Gastrocnemius medialis (tissue), 4 donors: Measurements from ENCODE around the gene CYB561A3. TPM values are rescaled to one million over a fixed set of nuclear protein-coding genes. Genes with fewer than 3 reads are reported as not detected.

Experiments
- ATAC-seq, 2 donors: fragments of 150-250 bp; one replicate each; pipeline ENCODE4 v1.9.1; 2016
- DNase-seq, 2 donors: peaks; one replicate each; pipeline ENCODE4 v3.0.0-alpha.2; 2019
- H3K27ac ChIP-seq, 4 donors: fragments of 200-600 bp; sonication (generic); 1 replicate in 1 of 4; 2 replicates in 3 of 4; pipeline ENCODE4 v1.5.1; 2016 to 2018; ENCODE audit warnings: mild to moderate bottlenecking in 2 of 4, moderate library complexity in 1 of 4
- H3K27me3 ChIP-seq, 3 donors: fragments of 200-600 bp; sonication (generic) in 2 of 3; 1 replicate in 1 of 3; 2 replicates in 2 of 3; pipeline versions ENCODE4 v1.5.1 to v1.6.0; 2016 to 2019; ENCODE audit warnings: mild to moderate bottlenecking in 1 of 3, moderate library complexity in 1 of 3
- H3K36me3 ChIP-seq, 2 donors: fragments of 200-600 bp; sonication (generic) in 1 of 2; one replicate each; pipeline ENCODE4 v1.5.1; 2017 to 2018
- H3K4me1 ChIP-seq, 2 donors: fragments of 200-600 bp; sonication (generic) in 1 of 2; one replicate each; pipeline ENCODE4 v1.5.1; 2016 to 2017; ENCODE audit warnings: mild to moderate bottlenecking in 2 of 2
- H3K4me3 ChIP-seq, 4 donors: fragments of 200-600 bp; sonication (generic) in 3 of 4; 1 replicate in 1 of 4; 2 replicates in 3 of 4; pipeline ENCODE4 v1.5.1; 2016 to 2019; ENCODE audit warnings: mild to moderate bottlenecking in 2 of 4
- H3K9me3 ChIP-seq, 3 donors: fragments of 200-600 bp; sonication (generic) in 2 of 3; 1 replicate in 1 of 3; 2 replicates in 2 of 3; pipeline ENCODE4 v1.5.1; 2016 to 2019
- POLR2A ChIP-seq, 2 donors: fragments of 450-650 bp; IDR thresholded peaks; one replicate each; pipeline ENCODE4 v1.6.1; 2017; ENCODE audit warnings: antibody characterized with exemption in 2 of 2, mild to moderate bottlenecking in 2 of 2, moderate library complexity in 2 of 2
- in situ Hi-C, 4 donors: fragments of 200-750 bp; cut with MboI; loops; one replicate each; pipeline versions ENCODE4 v1.15.0 to v1.8.0; 2017; ENCODE audit warnings: low sequenced_read_pairs in 4 of 4
- intact Hi-C: fragments of 100-400 bp; cut with DNase I; formaldehyde crosslinking; loops from one replicate; pipeline ENCODE4 v1.15.1; 2023; ENCODE audit warnings: low total_unique reads
- total RNA-seq, 4 donors: library from RNA; depleted of rRNA; stranded (reverse); fragments of >200 nt; gene quantifications; one replicate each; pipeline versions ENCODE4 v1.1.0 to v1.2.3, GENCODE V29; 2016
- TF ChIP-seq, protein P1 (sequence below), 5 experiments: fragments of 450-650 bp in 3 of 5; fragments of 200-600 bp in 2 of 5; sonication (generic) in 2 of 5; IDR thresholded peaks in 4 of 5; conservative IDR thresholded peaks in 1 of 5; 1 replicate in 4 of 5; 2 replicates in 1 of 5; pipeline ENCODE4 v1.5.1; 2016 to 2019; ENCODE audit warnings: antibody characterized with exemption in 5 of 5, mild to moderate bottlenecking in 3 of 5, moderate library complexity in 3 of 5

CYB561A3 gene
- total RNA-seq, 4 donors from 2014 or later, result 23.7 to 56.6 (median 26.4) TPM

DNA sequence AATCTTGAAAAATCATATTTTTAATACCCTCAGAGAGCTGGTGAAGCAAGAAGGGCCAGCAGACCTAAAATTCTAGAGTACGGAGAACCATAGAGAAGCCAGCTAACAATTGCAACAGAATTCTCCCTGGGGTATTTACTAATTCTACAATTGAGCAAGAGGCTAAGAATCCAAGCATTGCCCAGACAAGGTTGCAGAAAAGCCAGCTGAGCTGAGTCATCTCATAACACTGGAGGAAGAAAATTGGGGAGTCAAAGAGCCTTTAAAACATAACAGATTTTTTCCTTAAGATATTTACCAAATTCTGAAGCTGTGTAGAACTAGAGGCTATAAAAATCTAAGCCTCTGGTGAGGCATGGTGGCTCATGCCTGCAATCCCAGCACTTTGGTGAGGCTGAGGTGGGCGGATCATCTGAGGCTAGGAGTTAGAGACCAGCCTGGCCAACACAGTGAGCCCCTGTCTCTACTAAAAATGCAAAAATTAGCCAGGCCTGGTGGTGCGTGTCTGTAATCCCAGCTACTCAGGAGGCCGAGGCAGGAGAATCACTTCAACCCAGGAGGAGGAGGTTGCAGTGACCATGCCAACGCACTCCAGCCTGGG is 17.1 kb upstream of the CYB561A3 start:
- in situ Hi-C loops, result no loop called here
- Histone ChIP-seq H3K27me3 (no peaks in the 10 kb centered on the region), H3K36me3 (peaks cover 0 to 3% of the 10 kb centered on the region in 2 donors), H3K4me3 (no peak overlapping the region), H3K9me3 (no peaks in the 10 kb centered on the region), H3K27ac (peak overlapping the region; percentile 27 to 82 (median 53)), H3K4me1 (peaks cover 8 to 15% of the 10 kb centered on the region in 2 donors)
- ATAC-seq, result peak; percentile 92 to 99
- intact Hi-C loops, result loop anchor here (1.0 kb wide), 1 partner anchor 17 kb away; the partner anchor contains the start of gene TMEM138
- no peak for TF ChIP-seq POLR2A (IDR thresholded peaks at IDR 0.05)
- TF ChIP-seq, protein P1, sequence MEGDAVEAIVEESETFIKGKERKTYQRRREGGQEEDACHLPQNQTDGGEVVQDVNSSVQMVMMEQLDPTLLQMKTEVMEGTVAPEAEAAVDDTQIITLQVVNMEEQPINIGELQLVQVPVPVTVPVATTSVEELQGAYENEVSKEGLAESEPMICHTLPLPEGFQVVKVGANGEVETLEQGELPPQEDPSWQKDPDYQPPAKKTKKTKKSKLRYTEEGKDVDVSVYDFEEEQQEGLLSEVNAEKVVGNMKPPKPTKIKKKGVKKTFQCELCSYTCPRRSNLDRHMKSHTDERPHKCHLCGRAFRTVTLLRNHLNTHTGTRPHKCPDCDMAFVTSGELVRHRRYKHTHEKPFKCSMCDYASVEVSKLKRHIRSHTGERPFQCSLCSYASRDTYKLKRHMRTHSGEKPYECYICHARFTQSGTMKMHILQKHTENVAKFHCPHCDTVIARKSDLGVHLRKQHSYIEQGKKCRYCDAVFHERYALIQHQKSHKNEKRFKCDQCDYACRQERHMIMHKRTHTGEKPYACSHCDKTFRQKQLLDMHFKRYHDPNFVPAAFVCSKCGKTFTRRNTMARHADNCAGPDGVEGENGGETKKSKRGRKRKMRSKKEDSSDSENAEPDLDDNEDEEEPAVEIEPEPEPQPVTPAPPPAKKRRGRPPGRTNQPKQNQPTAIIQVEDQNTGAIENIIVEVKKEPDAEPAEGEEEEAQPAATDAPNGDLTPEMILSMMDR (IDR thresholded peaks at IDR 0.05 in 4 of 5, conservative IDR thresholded peaks at IDR 0.05 in 1 of 5), result no peak
- peak; percentile 27 to 62 for DNase-seq

DNA sequence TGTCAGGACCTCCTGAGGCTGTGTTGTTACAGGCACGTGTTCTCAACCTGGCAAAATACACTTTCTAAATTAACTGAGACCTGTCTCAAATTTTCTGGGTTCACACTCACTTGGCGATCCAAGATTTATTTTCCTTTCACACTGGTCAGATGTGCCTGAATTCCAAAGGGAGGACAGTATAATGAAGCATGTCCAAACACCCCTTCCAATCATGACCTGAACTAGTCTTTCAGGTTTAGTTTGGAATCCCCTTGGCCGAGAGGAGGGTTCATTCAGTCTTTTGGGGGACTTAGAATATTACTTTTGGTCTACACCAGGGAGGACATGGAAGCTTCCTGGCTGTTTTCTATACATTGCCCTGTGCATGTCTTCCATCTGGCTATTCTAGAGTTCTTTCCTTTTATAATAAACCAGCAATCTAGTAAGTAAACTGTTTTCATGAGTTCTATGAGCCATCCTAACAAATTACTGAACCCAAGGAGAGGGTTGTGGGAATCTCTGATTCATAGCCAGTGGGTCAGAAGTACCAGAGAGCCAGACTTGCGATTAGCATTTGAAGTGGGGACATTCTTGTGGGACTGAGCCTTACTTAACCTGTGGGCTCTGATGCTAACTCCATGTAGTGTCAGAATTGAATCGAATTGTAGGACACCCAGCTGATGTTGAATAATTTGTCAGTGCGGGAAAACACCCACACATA is 15.9 kb upstream of the CYB561A3 start:
- no peak for DNase-seq
- peaks cover 8 to 15% of the 10 kb centered on the region in 2 donors for H3K4me1 ChIP-seq
- H3K36me3 ChIP-seq, result peaks cover 0 to 3% of the 10 kb centered on the region in 2 donors
- no peak overlapping the region for H3K4me3 ChIP-seq
- no peak for TF ChIP-seq POLR2A (IDR thresholded peaks at IDR 0.05)
- TF ChIP-seq, protein P1 (IDR thresholded peaks at IDR 0.05 in 4 of 5, conservative IDR thresholded peaks at IDR 0.05 in 1 of 5), result no peak
- ATAC-seq, result no peak
- in situ Hi-C loops, result no loop called here
- H3K27me3 ChIP-seq, result no peaks in the 10 kb centered on the region
- no peaks in the 10 kb centered on the region for H3K9me3 ChIP-seq
- intact Hi-C loops, result loop anchor here (1.0 kb wide), 1 partner anchor 15 kb away; the partner anchor contains the start of gene TMEM138
- H3K27ac ChIP-seq, result peak overlapping the region in 1 of 4 donors; percentile 82

DNA sequence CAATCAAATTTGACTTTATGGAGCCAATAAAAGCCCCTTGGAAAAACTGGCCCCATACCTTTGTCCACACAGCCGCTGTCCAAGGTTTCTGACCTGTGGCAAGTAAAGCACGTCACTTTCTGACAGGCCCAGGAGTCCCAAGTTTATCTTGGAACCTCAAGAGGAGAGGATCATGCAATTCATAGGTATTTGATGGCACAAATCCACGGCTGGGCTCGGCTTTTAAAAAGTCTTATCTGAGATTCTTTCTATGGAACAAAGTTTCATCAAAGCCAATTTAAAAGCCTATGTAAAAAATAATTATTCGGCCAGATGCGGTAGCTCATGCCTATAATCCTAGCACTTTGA is 14.1 kb upstream of the CYB561A3 start:
- no peak for TF ChIP-seq POLR2A (IDR thresholded peaks at IDR 0.05)
- TF ChIP-seq, protein P1 (IDR thresholded peaks at IDR 0.05 in 4 of 5, conservative IDR thresholded peaks at IDR 0.05 in 1 of 5), result no peak
- no peaks in the 10 kb centered on the region for H3K9me3 ChIP-seq
- intact Hi-C loops, result no loop called here
- no peak for ATAC-seq
- H3K27ac ChIP-seq, result peak overlapping the region in 2 of 4 donors; percentile 36 to 68
- H3K27me3 ChIP-seq, result no peaks in the 10 kb centered on the region
- no peak for DNase-seq
- peaks cover 0 to 7% of the 10 kb centered on the region in 2 donors for H3K36me3 ChIP-seq
- H3K4me1 ChIP-seq, result peaks cover 8 to 15% of the 10 kb centered on the region in 2 donors
- in situ Hi-C loops, result no loop called here
- no peak overlapping the region for H3K4me3 ChIP-seq

DNA sequence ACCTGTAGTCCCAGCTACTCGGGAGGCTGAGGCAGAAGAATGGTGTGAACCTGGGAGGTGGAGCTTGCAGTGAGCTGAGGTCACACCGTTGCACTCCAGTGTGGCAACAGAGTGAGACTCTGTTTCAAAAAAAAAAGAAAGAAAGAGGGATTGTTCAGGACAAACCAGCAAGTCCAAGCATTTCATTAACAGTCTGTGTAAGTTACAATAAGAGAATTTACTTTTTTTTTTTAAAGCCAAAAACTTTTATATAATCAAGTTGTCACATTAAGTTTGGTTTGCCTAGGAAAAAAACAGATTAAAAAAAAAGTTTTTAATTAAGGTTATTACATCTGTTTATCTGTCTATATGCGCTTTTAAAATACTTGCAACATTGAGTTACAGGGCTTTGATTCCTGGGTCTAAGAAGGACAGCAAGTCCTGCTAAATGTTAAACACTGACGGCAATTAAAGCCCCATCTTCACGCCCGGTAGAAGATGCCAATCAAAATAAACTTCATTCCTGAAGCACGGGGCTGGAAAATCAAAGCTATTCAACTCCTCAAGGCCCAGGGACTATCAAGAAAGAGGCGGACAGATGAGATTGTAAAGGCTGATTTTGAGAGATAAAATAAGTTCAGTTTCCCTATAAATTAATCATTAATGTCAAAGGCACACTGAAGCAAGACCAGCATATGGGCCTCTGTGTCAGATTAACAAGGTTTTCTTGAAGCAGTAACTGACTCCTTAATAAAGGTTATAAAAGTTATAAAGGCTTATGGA is 11.2 kb upstream of the CYB561A3 start:
- intact Hi-C loops, result no loop called here
- ATAC-seq (no peak), DNase-seq (no peak)
- H3K9me3 ChIP-seq, result no peaks in the 10 kb centered on the region
- H3K4me1 ChIP-seq, result peaks cover 12 to 13% of the 10 kb centered on the region in 2 donors
- TF ChIP-seq, protein P1 (IDR thresholded peaks at IDR 0.05 in 4 of 5, conservative IDR thresholded peaks at IDR 0.05 in 1 of 5), result no peak
- no peak for TF ChIP-seq POLR2A (IDR thresholded peaks at IDR 0.05)
- no peaks in the 10 kb centered on the region for H3K27me3 ChIP-seq
- no peak overlapping the region for H3K27ac ChIP-seq
- no peak overlapping the region for H3K4me3 ChIP-seq
- H3K36me3 ChIP-seq, result peaks cover 0 to 36% of the 10 kb centered on the region in 2 donors
- in situ Hi-C loops, result no loop called here
